Activated naive CD4-positive, alpha-beta T cell treated with anti-CD3 and anti-CD28 coated beads, Interleukin-2, amount 50 U/mL, for 16 hours (primary cell): Measurements from ENCODE around the gene SMS.

Experiments
- DNase-seq: peaks from one replicate; pipeline ENCODE4 v3.0.0-alpha.2; 2020

Gene SMS

GRCh38 chrX:22043872-22044271 is 103.4 kb downstream of the SMS start:
- no peak for DNase-seq
